DMS 273 (cell line): ENCODE measurements around the gene EGLN2.
"Not testable (repeated sequence)": the region's sequence is repeated elsewhere in the genome, so short reads cannot be mapped to it uniquely, and the experiment has no call there.

Experiments
- DNase-seq: peaks from one replicate; lab custom pipeline; 2025; ENCODE audit not compliant: unreplicated experiment; lab: John Stamatoyannopoulos, UW

Gene EGLN2

DNA sequence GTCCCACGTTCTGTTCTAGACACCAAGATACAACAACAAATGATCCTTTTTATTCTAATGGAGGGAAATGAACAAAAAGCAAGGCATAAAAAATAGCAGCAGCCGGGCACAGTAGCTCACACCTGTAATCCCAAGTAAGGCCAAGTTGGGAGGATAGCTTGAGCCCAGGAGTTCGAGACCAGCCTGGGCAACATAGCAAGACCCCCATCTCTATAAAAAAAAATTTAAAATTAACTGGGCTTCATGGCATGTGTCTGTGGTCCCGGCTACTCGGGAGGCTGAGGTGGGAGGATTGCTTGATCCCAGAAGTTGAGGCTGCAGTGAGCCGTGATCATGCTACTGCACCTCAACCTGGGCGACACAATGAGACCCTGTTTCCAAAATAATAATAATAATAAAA lies 22.6 kb upstream of the EGLN2 start:
- no peak for DNase-seq

DNA sequence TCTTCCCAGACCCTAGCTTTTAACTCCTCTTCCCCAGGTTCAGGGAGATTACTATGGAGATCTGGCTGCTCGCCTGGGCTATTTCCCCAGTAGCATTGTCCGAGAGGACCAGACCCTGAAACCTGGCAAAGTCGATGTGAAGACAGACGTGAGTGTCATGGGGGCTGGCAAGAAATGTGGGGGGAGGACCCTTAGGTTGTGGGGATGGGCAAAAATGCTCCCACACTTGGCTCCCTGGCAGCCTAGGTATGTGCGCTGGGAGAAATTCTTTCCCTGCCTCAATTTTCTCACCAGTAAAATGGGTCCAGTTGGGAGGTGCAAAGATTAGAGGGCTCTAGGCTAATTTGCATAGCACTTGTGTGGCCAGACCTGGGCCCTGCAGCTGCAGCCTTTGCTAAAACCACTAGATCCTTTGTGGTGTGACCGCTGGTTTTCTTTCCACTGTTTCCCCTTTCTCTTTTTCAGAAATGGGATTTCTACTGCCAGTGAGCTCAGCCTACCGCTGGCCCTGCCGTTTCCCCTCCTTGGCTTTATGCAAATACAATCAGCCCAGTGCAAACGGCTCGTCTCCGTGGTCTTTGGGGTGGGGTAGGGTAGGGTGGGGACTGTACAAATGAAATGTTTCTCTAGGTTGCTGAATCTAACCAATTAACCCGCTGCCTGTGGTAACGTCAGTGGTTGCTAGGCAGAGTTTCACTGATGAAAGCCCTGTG lies 21.9 kb upstream of the EGLN2 start:
- peak; percentile 95 for DNase-seq

DNA sequence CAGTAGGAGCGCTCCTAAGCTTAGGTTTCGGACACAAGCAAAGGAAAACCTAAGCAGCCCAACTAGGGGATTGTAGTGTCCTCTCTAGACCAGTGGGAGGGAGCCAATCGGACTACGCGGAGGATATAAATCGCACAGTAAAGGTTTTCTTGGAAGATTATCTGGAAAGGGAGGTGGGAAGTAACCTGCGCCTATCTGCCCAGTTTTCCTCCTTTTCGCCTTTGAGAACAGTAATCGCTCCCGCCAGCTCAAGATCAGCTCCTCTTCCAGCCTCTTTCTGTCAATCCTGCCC lies 21.4 kb upstream of the EGLN2 start:
- DNase-seq: no peak

DNA sequence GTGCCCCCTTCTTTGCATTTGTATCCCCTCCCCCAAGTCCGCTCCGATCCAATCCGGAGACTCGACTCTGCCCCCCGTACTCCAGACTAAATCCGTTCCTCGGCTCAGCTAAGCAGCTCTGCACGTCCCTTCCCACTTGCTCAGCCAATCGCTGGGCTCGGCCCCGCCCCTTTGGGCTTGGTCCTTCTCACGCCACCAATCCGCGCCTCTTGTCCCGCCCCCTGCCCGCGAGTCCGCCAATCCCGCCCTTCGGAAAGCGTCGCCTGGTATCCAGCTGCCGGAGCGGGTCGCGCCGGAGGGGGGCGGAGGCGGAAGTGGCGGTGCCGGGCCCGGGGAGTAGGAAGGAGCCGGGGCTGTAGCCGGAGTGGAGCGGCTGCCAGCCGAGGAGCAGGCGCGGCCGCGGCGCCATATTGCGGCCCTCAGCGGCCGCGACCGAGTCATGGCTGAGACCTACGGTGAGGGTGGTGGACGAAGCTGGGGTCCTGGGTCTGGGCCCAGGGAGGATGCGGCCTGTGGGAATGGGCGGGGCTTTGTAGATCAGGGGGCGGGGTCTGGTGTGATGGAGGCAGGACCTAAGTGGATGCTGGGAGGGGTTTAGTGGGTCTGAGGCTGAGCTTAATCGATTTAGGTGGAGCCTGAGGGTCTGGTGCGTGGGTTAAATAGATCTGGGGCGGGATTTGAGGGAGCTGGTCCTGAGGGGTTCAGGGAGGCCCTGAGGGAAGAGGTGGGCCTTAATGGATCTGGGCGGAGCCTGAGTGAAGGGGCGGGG lies 20.9 kb upstream of the EGLN2 start, which contains the start of gene RAB4B:
RAB4B (plus strand) TSS at position 311 of the 769 bp plus-strand sequence; CDS start at position 440, 129 bp downstream.
- peak; percentile 100 for DNase-seq

DNA sequence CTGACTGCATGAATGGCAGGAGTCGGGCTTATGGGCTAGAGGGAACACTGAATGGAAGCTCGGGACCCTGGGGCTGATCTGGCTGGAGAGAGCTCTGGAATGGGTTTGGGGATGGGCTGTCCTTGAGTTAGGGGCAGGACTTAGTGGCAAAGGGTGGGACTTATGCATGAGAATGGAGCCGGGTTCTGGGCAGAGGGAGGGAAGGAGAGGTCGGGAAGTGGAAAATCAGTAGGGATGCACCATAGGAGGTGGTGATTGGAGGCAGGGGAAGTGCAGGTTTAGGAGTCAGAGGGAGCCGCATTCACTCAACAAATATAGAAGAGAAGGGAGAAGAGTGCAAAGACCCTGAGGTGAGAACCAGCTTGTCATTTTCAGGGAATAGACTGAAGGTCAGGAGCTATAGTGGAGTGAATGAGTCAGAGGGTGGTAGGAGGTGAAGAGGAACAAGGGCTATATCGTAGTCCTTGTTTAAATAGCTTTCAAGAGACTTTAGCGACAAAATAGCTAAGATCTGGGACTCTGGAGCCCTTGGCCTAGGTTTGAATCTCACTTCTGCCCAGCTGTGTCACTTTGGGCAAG lies 20.2 kb upstream of the EGLN2 start:
- DNase-seq: no peak

DNA sequence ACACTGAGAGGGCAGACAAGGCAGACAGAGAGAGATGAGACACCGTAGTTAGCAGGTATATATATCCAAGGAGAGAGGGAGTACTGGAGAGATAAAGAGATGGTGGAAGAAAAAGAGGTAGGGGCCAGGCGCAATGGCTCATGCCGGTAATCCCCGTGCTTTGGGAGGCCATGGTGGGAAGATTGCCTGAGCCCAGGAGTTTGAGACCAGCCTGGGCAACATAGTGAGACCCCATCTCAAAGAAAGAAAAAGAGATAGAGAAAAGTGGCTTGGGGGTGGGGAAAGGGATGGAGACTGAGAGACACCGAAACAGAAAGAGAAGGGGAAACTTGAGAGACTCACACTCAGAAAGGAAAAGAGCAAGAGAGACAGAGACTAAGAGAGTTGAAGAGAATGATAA lies 18.4 kb upstream of the EGLN2 start:
- no peak for DNase-seq

DNA sequence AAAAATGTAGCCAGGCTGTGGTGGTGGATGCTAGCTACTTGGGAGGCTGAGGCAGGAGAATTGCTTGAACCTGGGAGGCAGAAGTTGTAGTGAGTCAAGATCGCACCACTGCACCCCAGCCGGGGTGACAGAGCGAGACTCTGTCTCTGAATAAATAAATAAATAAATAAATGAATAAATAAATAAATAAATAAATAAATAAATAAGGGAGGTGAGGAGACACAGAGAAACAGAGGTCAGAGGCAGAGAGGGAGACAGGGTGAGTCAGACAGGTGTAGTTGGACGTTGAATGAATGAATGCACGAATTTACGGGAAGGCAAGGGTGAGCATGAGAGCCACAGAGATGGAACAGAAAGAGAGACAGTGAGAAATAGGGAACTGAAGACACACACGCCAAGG lies 17.9 kb upstream of the EGLN2 start:
- DNase-seq: no peak

DNA sequence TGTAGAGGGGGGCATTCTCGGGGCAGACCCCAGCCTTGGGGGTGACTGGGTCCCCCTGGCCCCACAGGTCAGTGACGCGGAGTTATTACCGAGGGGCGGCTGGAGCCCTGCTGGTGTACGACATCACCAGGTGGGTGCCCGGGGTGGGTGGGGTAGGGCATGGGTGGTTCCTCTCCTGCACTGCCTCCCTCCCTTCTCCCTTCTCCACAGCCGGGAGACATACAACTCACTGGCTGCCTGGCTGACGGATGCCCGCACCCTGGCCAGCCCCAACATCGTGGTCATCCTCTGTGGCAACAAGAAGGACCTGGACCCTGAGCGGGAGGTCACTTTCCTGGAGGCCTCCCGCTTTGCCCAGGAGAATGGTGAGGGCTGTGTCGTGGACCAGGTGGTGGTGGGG lies 15.3 kb upstream of the EGLN2 start:
- no peak for DNase-seq

DNA sequence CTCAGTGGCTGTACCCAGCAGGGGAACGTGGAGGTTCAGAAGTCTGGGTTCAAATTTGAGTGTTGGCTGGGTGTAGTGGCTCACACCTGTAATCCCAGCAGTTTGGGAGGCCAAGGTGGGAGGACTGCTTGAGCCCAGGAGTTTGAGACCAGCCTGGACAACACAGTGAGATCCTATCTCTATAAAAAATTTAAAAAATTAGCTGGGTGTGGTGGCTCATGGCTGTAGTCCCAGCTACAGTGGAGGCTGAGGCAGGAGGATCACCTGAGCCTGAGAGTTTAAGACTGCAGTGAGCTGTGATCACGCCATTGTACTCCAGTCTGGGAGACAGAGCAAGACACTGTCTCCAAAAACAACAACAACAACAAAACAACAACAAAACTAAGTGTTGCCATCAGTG lies 14.8 kb upstream of the EGLN2 start:
- DNase-seq: not testable (repeated sequence)

DNA sequence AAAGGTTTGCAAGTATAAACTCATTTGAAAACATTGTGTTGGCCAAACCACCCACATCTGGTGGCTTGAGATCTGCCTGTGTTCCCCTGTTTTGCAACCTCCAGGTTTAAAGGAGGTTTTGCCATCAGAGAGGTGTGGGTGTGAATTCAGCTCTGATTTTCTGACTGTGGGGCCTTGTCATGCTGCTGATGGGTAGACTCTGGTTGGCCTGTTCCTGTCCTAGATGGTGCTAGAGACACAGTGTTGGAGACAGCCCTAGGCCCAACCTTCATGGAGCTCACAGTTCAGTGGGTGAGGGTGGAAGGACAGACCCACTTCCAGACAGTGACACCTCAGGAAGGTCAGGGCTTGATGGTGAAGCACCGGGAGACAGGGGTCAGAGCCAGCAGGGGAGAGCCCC lies 13.5 kb upstream of the EGLN2 start:
- no peak for DNase-seq

DNA sequence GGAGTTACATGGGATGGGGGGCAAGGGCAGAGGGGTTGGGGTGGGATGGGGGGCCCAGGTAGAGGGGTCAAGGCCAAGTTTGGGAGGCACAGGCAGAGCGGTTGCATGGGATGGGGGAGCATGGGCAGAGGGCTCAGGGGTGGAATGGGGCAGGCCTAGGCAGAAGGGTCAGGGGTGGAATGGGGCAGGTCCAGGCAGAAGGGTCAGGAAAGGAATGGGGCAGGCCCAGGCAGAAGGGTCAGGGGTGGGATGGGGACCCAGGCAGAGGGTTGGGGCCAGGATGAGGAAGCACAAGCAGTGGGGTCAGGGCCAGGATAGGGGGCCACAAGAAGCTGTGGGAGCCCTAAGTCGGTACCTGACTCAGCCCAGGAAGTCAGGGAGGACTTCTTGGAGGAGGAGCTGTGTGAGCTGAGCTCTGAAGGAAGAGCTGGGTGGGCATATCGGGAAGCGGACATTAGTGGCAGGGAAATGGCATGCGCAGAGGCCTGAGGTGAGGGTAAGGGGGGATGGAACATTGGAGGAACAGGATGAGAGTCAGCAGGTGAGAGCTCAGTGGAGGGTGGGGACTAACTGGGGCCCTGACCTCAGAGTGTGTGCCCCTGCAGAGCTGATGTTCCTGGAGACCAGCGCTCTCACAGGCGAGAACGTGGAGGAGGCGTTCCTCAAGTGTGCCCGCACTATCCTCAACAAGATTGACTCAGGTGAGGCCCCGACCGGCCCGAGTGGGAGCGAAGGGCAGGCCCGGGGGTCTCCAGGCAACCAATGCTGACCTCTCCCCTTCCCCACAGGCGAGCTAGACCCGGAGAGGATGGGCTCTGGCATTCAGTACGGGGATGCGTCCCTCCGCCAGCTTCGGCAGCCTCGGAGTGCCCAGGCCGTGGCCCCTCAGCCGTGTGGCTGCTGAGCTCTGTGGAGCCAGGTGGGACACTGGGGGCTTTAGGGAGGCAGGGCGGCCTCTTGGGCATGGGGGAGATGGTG lies 12.6 kb upstream of the EGLN2 start:
- DNase-seq: no peak

DNA sequence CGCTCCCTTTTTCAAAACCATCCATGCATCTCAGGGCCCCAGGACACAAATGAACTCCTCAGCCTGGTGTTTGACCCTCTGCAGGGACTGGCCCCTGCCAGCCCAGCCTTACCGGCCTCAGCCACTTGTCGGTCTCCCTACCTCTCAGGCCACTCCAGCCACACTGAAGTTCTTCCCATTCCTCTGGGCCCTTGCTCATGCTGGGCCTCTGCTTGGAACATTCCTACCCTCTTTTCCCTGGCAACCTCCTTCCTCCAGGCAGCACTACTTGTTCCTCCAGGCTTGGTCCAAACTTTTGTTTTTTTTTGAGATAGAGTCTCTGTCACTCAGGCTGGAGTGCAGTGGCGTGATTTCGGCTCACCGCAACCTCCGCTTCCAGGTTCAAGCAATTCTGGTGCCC lies 7.6 kb upstream of the EGLN2 start:
- no peak for DNase-seq

DNA sequence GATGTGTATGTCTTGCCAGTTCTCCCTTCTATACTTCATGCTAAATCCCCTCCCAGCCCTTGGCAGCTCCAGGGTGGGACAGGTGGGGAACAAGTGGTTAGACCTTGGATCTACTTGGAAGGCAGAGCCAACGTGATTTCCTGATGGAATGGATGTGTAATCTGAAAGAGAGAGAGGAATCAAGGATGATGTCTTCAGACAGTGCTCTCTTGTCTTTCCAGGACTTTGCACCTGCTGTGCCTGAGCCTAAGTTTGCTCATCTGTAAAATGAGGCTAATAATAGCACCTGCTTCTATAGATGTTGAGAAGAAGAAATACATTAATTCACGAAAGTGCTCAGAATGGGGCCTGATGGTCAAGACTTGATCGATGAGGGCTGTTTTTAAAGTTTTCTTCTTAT lies 7.0 kb upstream of the EGLN2 start:
- no peak for DNase-seq

DNA sequence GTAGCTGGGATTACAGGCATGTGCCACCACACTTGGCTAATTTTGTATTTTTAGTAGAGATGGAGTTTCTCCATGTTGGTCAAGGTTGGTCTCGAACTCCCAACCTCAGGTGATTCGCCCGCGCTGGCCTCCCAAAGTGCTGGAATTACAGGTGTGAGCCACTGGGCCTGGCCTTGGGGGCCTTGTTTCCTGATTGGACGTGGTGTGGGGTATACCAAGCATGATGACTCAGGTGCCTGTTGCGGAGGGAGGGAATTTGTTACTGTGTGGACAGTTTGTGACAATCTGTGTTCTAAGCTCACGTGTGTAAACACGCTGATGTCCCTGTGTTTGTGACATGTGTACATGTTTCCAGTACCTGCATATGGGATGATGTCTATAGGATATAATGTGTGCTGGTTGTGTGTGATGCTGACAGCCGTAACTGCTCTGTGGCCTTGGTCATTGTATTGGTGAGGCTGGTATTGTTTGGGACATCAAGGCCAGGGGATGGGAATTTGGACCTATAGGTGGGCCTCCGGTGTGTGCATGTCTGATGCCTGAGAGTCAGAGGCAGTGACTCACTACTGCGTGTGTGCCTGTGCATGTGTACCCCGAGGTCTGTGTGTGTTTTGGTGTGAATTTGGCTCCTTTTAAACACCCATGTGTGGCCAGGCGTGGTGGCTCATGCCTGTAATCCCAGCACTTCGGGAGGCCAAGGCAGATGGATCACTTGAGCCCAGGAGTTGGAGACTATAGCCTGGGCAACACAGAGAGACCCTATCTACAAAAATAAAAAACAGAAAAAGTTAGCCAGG lies 1.6 kb upstream of the EGLN2 start:
- DNase-seq: no peak

DNA sequence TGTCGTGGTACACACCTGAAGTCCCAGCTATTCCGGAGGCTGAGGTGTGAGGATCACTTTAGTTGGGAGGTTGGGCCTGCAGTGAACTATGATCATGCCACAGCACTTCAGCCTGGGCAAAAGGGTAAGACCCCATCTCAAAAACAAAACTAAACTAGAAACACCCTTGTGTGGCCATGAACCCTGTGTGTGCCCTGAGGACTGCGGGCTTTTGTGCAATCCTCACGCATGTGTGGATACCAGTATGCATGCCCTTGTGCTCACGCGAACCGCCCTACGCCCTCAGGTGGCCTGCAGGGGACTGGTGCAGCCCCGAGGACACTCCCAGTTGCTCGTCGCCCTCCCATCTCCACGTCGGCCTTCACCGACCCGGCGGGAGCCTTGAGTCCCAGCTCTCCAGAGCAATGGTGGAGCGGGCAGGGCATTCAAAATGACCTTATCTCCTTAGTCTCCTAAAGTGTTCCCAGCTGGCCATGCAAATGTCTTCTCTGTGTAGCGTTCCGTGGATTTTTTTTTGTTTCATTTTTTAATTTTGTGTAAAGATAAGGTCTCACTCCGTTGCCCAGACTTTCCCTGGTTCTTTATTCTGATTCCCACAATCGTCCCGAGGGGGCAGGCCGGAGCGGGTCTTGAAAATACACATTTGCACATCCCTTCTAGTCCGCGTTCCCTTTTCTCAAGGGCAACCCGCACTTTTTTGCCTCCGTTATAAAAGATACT lies 868 bp upstream of the EGLN2 start:
- peak; percentile 64 for DNase-seq

DNA sequence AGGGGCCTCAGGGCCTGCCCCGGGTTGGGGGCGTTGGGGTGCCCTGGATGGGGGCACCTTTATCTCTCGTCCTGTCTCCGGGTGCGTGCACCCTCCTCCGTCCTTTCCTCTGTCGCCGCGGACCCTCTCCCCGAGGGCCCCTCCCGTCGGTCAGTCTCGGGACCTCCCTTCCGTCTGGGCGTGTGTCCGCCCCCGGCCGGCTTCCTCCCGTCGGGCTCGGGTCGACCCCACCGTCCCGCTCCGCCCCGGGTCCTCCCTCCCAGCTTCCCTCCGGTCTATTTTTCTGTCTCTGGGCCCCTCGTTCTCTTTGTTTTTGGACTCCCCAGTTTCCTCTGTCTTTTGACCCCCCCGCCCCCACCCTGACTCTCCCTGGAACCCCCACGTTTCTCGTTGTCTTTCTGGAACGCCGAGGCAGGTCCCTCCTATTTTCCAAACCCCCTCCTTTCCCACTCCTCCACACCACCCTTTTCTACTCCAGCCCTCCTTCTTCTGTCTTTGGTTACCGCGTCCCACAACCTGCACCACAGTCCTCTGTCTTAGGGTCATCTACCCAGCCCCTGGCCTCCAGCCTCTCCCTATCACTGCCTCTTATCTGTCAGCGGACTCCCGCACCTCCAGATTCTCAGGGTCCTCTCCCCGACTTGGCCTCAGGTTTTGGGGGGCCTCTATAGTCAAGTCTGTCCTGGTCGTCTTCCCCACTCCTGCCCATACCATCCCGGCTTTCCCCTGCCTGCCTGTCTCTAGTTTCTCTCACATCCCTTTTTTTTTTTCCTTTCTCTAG lies 757 bp downstream of the EGLN2 start:
- DNase-seq: peak; percentile 52

DNA sequence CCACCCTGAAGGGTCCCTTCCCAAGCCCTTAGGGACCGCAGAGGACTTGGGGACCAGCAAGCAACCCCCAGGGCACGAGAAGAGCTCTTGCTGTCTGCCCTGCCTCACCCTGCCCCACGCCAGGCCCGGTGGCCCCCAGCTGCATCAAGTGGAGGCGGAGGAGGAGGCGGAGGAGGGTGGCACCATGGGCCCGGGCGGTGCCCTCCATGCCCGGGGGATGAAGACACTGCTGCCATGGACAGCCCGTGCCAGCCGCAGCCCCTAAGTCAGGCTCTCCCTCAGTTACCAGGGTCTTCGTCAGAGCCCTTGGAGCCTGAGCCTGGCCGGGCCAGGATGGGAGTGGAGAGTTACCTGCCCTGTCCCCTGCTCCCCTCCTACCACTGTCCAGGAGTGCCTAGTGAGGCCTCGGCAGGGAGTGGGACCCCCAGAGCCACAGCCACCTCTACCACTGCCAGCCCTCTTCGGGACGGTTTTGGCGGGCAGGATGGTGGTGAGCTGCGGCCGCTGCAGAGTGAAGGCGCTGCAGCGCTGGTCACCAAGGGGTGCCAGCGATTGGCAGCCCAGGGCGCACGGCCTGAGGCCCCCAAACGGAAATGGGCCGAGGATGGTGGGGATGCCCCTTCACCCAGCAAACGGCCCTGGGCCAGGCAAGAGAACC lies 1.5 kb downstream of the EGLN2 start:
- DNase-seq: no peak

DNA sequence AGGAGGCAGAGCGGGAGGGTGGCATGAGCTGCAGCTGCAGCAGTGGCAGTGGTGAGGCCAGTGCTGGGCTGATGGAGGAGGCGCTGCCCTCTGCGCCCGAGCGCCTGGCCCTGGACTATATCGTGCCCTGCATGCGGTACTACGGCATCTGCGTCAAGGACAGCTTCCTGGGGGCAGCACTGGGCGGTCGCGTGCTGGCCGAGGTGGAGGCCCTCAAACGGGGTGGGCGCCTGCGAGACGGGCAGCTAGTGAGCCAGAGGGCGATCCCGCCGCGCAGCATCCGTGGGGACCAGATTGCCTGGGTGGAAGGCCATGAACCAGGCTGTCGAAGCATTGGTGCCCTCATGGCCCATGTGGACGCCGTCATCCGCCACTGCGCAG lies 2.0 kb downstream of the EGLN2 start:
- no peak for DNase-seq
